Spinal cord (tissue), 10 donors: ENCODE data around the gene MMP8. TPM values are rescaled to one million over a fixed set of nuclear protein-coding genes. Genes with fewer than 3 reads are reported as not detected.

Source experiments
- DNase-seq, 6 donors: peaks; one replicate each; pipeline versions ENCODE4 v3.0.0 to v3.0.0-alpha.2; 2013 to 2015; ENCODE audit warnings: low spot score in 6 of 6, low read depth in 4 of 6
- H3K27ac ChIP-seq: one replicate; pipeline ENCODE4 v1.5.1; 2013; ENCODE audit warnings: low read depth, low read length, control low read depth
- H3K27me3 ChIP-seq: one replicate; pipeline ENCODE4 v1.6.1; 2013; ENCODE audit warnings: low read length; ENCODE audit not compliant: control insufficient read depth, insufficient read depth
- H3K36me3 ChIP-seq: one replicate; pipeline ENCODE4 v1.6.1; 2013; ENCODE audit warnings: low read length; ENCODE audit not compliant: control insufficient read depth, insufficient read depth
- H3K4me1 ChIP-seq: one replicate; pipeline ENCODE4 v1.6.1; 2013; ENCODE audit warnings: low read length; ENCODE audit not compliant: control insufficient read depth, insufficient read depth
- H3K4me3 ChIP-seq: one replicate; pipeline ENCODE4 v1.5.1; 2013; ENCODE audit warnings: low read depth, low read length, control low read depth
- H3K9me3 ChIP-seq: one replicate; pipeline ENCODE4 v1.6.1; 2013; ENCODE audit warnings: low read length; ENCODE audit not compliant: control insufficient read depth, insufficient read depth
- WGBS: methylation state at CpG from one replicate; pipeline ENCODE4 v1.1.5; 2013; ENCODE audit warnings: missing lambda C conversion rate; ENCODE audit not compliant: insufficient coverage; 5-methylcytosine and 5-hydroxymethylcytosine counted together
- polyA plus RNA-seq, 2 donors: library from polyadenylated mRNA; unstranded; fragments of 120-200 nt; gene quantifications; one replicate each; pipeline ENCODE4 v1.2.1, GENCODE V29; 2013; ENCODE audit not compliant: insufficient read length in 2 of 2
- total RNA-seq, 2 donors: library from RNA; depleted of rRNA in 1 of 2; stranded (reverse); fragments of 120-200 nt in 1 of 2; fragments of >200 nt in 1 of 2; gene quantifications; one replicate each; pipeline versions ENCODE4 v1.2.3 to v1.2.4, GENCODE V29; 2013 to 2014
- donor health status: healthy.

Gene MMP8
- total and polyA plus RNA-seq, 4 donors, result 14.5 TPM; not detected in 3

DNA sequence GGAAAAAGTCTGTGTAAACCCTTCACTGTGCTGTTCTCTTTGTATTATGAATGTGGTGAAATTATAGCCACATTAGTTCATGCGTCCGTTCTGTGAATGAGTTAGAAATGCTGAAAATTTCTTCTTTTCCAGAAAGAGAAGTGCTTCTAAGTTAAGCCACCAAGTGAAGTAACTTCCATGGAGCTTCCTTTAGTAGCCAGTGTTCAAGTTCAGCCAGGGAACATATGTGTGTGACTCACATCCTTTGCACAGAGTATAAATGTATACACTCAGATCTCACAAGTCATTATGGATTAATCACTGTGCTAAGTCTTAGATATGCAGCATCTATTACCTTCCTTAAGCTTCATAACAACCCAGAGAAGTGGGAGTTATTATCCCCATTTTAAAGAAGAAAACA lies 3.1 kb upstream of the MMP8 start:
- DNase-seq, result no peak
- Histone ChIP-seq H3K4me3 (no peak overlapping the region), H3K4me1 (no peaks in the 10 kb centered on the region), H3K9me3 (no peaks in the 10 kb centered on the region), H3K27ac (no peak overlapping the region), H3K36me3 (no peaks in the 10 kb centered on the region), H3K27me3 (no peaks in the 10 kb centered on the region)
- WGBS, result 90% methylated on average over 2 of the region's 2 CpGs

DNA sequence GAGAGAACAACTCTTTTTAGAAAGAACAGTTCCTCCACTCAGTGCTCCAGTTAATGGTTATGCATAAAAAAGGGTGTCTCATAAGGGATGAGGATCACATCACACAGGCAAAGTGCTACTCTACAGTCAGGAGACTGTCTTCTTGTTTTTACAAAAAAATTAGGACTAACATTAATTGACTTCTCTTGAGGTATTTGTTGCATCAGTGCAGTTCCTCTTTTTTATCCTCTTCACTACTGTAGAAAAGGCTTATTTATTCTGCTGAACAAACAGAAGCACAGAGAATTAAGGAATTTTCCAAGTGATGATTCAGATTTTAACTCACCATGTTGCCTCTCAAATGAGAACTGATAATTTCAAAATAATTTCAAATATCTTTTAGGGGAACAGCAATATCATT lies 1.9 kb downstream of the MMP8 start:
- no peak for DNase-seq

DNA sequence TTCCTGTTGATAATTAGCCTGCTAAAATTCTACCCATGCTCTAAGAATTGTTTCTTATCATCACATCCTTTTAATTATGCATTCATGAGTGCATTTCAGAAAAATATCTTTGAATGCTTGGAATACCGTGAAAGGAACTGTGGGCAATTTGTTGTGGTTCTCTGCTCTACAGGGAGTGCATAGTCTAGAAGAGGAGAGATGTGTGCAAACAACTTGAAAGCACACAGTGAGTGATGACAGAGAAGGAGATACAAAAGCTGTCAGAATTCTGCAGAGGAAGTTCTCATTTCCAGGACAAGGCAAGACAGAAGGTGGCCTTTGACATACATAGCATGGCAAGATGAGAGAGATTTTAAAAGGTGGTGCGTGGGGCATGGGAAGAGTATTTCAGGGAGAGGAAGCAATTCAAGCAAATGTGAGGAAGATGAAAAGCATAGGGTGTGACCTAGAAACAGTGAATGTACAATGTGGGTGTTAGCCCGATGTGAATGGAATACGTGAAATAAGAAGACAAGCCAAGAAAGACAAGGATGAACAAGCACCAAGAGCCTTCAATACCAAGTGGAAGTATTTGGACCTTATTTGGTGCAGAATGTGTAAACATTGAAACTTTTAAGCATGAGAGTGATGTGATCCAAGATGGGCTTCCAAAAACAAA lies 5.0 kb downstream of the MMP8 start:
- Histone ChIP-seq H3K9me3 (no peaks in the 10 kb centered on the region), H3K4me3 (no peak overlapping the region), H3K27ac (no peak overlapping the region), H3K27me3 (no peaks in the 10 kb centered on the region), H3K36me3 (no peaks in the 10 kb centered on the region), H3K4me1 (no peaks in the 10 kb centered on the region)
- DNase-seq, result no peak
- WGBS, result 64% methylated on average over 4 of the region's 4 CpGs

More for the DNA sequence above, 1.9 kb downstream of the MMP8 start:
- Histone ChIP-seq H3K9me3 (no peaks in the 10 kb centered on the region), H3K36me3 (no peaks in the 10 kb centered on the region), H3K4me3 (no peak overlapping the region), H3K27me3 (no peaks in the 10 kb centered on the region), H3K27ac (no peak overlapping the region), H3K4me1 (no peaks in the 10 kb centered on the region)

DNA sequence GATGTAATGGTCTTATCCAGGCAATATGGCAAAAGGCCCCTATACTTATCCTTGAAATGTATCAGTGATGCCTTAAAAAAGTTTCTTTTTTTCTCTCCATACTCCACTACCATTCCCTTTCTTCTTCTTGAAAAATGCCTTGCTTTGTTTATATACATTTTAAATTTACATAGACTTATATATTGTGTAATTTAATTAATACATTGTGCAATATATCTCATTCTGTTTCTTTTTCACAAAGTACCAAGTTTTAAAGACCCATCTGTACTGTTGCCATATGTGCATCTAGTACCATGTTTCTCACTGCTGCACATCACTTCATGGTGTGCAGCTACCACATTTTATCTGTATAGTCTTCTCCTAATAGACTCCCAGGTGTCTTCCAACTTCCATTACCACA lies 7.5 kb downstream of the MMP8 start:
- DNase-seq, result no peak
- Histone ChIP-seq H3K4me3 (no peak overlapping the region), H3K36me3 (no peaks in the 10 kb centered on the region), H3K27me3 (no peaks in the 10 kb centered on the region), H3K27ac (no peak overlapping the region), H3K9me3 (no peaks in the 10 kb centered on the region), H3K4me1 (no peaks in the 10 kb centered on the region)

DNA sequence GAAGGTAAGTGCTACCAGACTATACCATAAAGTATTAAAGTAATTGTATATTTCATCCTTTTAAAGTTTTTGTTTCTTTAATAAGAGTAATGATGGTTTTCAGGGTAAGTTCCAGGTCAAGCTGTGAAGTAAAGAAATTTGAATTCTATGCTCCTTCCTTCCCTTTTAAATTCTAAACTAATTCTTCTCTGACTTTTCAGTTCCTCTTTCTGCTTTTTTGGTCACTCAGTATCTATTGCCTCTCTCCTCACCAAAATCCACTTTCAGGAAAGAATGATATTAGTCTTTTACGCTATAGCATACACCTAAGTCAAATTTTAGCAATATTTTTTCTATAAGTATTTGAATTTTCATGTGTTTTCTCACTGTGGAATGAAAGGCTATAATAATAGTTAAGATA lies 8.2 kb downstream of the MMP8 start:
- no peaks in the 10 kb centered on the region for H3K36me3 ChIP-seq

DNA sequence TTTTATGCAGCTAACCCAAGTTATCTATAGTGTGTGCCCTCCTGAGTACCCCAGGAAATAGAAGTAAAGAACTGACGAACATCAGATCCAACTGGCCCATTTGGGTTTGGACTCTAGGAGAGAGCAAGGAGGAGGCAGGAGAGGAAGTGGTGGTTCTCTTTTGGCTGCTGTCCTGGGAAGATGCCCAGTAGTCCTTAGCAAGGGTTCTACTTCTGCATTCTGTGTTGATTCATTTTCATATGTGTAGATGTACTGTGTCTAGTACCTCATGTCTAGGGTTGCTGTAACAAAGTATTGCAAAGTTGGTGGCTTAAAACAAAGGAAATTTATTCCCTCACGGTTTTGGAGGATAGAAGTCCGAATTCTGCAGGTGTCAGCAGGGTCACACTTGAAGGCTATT lies 12.6 kb downstream of the MMP8 start:
- no peak for DNase-seq

More for the DNA sequence above, 8.2 kb downstream of the MMP8 start:
- no peaks in the 10 kb centered on the region for H3K9me3 ChIP-seq
- H3K27ac ChIP-seq, result no peak overlapping the region
- H3K4me3 ChIP-seq, result no peak overlapping the region
- DNase-seq, result no peak
- WGBS, result no CpG with 5 or more reads among the region's 1 CpG
- no peaks in the 10 kb centered on the region for H3K27me3 ChIP-seq
- no peaks in the 10 kb centered on the region for H3K4me1 ChIP-seq

DNA sequence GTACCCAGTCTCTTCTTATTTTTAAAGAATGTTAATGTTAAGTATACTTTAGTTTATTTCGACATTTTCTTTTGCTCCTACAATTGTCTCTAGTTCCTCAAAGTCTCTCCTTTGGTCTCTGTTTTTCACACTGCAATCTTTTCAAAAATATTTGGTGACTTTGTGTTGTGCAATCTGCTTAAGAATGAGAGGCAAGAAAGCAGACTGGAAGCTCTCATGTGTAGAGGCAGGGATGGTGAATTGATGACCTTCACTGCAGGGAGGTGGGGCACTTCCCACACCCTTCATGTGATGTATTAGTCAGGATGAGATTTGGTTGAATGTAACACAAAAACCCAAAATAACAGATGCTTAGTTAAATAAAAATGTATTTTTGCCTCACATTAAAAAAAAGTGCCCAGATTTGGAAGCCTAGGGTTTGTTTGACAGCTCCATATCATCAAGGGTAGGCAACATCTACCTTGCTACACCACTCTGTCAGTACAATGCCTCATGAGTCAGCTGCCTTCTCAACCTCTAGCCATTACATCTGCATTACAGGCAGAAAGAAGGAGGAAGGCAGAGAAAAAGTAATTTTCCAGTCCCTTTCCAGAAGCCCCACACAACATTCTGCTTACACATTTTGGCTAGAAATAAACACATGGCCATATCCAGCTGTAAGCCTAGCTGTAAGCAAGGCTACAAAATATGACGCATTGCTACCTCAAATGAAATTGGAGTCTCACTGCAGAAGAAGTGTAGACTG lies 15.4 kb downstream of the MMP8 start:
- Histone ChIP-seq H3K27me3 (no peaks in the 10 kb centered on the region), H3K9me3 (no peaks in the 10 kb centered on the region), H3K4me1 (no peaks in the 10 kb centered on the region), H3K36me3 (no peaks in the 10 kb centered on the region), H3K27ac (no peak overlapping the region), H3K4me3 (no peak overlapping the region)
- no peak for DNase-seq
- WGBS, result 100% methylated on average over 1 of the region's 2 CpGs

More for the DNA sequence above, 12.6 kb downstream of the MMP8 start:
- Histone ChIP-seq H3K4me1 (no peaks in the 10 kb centered on the region), H3K36me3 (no peaks in the 10 kb centered on the region), H3K4me3 (no peak overlapping the region), H3K9me3 (no peaks in the 10 kb centered on the region), H3K27me3 (no peaks in the 10 kb centered on the region), H3K27ac (no peak overlapping the region)
- 93% methylated on average over 3 of the region's 3 CpGs for WGBS

DNA sequence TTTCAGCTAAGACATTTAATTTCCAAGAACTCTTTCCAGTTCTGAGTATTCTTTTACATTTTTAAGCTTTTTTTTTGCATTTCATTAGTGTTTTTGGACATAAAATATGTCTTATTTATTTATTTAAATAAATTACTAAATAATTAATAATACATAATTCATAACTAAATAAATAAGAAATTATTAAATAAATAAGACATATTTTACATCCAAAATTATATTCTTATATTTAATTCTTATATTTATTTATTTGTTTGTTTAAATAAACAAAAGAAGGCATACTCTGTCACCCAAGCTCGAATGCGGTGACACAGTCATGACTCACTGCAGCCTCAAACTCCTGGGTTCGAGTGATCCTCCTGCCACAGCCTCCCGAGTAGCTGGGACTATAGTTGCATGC lies 16.1 kb downstream of the MMP8 start:
- no peaks in the 10 kb centered on the region for H3K36me3 ChIP-seq
- no peak overlapping the region for H3K27ac ChIP-seq
- no peaks in the 10 kb centered on the region for H3K4me1 ChIP-seq
- no CpG with 5 or more reads among the region's 4 CpGs for WGBS
- DNase-seq, result no peak
- H3K4me3 ChIP-seq, result no peak overlapping the region
- H3K27me3 ChIP-seq, result no peaks in the 10 kb centered on the region
- H3K9me3 ChIP-seq, result no peaks in the 10 kb centered on the region

DNA sequence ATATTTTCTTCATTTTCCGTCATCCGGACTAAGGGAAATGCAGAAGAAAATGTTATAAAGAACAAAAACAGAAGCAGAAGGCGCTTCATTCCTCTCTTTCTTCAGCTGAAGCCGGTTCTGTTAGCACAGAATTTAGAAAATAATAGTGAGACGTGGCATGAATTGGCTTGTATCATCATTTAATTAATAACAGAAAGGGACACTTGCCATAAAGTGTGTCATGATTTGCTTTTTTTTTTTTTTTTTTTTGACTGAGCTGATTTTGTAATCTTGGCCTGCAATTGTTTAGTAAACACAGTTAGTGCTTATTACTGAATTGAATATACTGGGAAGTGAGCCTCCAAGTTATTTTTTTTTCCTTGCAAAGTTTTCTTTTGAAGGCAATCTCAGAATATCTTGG lies 19.1 kb downstream of the MMP8 start, which contains the start of gene MMP27:
Gene MMP27 (minus strand): TSS at position 144 of the 400 bp plus-strand sequence. CDS start 55 bp downstream, at position 89.
- no CpG with 5 or more reads among the region's 5 CpGs for WGBS
- Histone ChIP-seq H3K4me3 (no peak within 1 kb of the TSS), H3K27me3 (no peaks in the 10 kb centered on the region), H3K36me3 (no peaks in the 10 kb centered on the region), H3K27ac (no peak within 1 kb of the TSS), H3K4me1 (no peaks in the 10 kb centered on the region), H3K9me3 (no peaks in the 10 kb centered on the region)
- no peak for DNase-seq

DNA sequence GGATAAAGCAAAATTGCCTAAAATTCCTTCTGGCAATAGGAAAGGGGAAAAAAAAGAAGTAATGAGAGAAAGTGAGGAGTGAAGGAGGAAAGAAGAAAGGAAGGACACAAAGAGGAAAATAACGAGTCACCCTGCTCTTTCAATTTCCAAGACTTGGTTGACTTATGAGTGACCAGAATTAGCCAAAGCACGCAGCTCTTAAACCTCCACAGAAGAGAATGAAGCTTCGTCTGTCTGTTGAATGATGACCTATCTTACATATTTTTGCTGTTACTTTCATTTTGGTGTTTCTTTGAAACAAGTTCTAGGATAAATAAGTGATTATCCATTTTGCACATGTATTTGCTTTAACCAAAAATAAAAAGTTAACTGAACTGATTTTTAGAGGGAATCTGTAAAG lies 19.9 kb downstream of the MMP8 start:
- no peaks in the 10 kb centered on the region for H3K9me3 ChIP-seq
- H3K4me1 ChIP-seq, result no peaks in the 10 kb centered on the region
- no peaks in the 10 kb centered on the region for H3K27me3 ChIP-seq
- no peaks in the 10 kb centered on the region for H3K36me3 ChIP-seq
- no CpG with 5 or more reads among the region's 3 CpGs for WGBS
- H3K4me3 ChIP-seq, result no peak overlapping the region
- DNase-seq, result no peak
- H3K27ac ChIP-seq, result no peak overlapping the region
